GM21423 (cell line): Measurements from ENCODE around the gene TOGARAM2.
"Not testable (repeated sequence)": the region's sequence is repeated elsewhere in the genome, so short reads cannot be mapped to it uniquely, and the experiment has no call there.

ENCODE experiments used
- ATAC-seq: cut with Tn5 transposase; IDR thresholded peaks from one replicate; pipeline ENCODE4 v1.9.1; 2021; ENCODE audit warnings: mild to moderate bottlenecking, moderate library complexity; ENCODE audit not compliant: unreplicated experiment

TOGARAM2 gene

DNA sequence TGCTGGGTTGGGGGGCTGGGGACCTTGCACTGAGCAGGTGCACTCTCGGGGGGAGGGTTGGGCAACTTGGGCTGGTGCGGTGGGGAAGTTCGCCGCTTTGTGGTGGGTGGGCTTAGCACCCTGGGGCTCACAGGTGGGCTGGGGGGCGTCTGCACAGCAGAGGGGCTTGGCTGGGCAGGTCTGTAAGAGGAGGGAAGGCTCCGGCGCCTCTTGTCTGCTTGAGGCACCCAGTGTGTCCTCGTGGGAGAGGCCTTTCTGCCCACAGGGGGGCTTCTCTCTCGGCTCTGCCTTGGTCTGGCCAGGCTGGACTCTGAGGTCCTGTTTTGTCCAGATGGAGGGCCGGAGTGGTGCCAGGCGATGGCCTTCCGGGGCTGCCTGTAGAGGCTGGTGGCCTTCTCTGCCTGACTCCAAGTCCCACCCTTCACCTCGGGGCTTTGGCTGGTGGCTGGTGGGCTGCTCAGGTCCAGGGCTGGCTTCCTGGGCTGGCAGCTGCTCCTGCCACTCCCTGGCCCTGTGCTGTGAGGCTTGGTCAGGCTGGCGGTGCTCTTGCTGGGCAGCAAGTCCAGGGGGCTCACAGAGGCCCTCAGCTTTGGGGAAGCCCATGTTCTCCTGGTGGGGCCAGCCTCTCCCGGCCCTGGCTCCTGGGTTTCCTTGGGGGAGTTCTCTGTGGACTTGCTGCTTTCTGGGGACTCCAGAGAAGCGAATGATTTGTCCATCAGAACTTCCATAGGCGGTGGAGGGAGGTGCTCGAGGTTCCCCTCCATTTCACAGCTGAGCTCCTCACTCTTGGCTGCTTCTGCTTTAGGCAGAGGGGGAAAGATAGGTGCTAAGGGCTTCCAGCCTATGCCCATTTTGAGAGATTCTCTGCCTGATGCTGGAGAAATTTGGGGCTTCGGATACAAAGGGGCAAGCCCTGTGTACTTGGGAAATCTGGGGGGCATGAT, 90.2 kb downstream of the TOGARAM2 start:
- ATAC-seq = no peak

GRCh38 chr2:29072251-29072650, 91.2 kb downstream of the TOGARAM2 start:
- ATAC-seq = no peak

- ATAC-seq = no peak
These were observed 92.0 kb downstream of the TOGARAM2 start for GRCh38 chr2:29072971-29073725.

- ATAC-seq = no peak
These were observed 92.8 kb downstream of the TOGARAM2 start for GRCh38 chr2:29073933-29074332.

DNA sequence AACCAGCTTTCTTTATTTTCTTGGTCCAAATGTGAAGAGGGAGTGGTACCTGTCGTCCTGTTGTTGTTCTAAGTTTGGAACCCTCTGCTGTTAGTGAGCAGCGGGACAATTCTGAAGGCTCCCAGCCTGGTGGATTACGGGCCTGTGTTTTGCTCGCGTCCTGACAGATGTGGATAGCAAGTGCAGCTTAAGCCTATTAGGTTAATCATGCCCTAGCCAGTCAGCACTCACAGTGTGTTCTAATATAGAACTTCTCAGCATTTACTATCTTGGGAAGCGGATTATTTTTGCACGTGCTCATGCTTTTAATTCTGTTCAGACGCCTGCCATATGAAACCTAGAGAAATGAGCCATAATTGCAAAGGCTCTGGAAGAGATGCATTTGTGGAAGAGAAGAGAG, 93.3 kb downstream of the TOGARAM2 start, which contains the start of gene PCARE:
TSS of gene PCARE (minus strand) at position 113 of the 400 bp plus-strand sequence. CDS start 262 bp downstream, outside the sequence.
- no peak for ATAC-seq

DNA sequence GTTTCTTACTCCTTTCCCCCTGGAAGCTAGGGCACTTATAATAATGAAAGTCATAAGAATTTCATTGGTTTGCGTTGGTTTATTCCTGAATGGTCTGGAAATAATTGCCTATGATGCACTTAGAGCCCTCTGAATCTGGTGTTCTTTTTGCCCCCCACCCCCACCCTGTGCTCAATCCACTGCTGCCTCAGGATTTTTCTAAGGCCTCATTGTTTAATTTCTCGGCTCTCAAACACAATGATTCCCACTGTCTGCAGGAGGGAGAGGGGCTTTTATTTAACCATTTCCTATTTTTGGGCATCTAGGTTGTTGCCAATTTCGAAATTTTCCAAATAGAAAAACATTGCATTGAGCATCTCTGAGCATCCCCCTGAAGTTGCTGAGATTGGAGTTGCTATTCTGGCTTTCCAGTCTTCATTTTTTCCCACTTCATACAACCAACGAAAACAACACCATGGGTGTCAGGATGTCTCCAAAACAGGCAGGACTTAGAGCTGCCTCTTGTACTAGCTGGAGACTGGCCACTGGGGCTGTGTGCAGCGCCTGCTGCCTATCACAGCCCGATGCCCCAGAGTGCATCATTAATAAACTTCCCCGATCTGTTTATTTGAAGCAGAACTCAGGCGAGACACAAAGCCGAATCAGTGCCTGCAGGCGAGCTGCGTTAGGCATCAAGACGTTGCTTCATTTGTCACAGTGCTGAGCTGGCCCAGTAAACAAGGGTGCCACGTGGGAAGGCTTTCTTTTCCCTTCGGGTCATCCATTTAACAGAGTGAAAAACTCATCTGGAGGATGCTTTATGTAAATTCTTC, 95.0 kb downstream of the TOGARAM2 start:
- no peak for ATAC-seq

- no peak for ATAC-seq
These were observed 98.8 kb downstream of the TOGARAM2 start for GRCh38 chr2:29079887-29080286.

DNA sequence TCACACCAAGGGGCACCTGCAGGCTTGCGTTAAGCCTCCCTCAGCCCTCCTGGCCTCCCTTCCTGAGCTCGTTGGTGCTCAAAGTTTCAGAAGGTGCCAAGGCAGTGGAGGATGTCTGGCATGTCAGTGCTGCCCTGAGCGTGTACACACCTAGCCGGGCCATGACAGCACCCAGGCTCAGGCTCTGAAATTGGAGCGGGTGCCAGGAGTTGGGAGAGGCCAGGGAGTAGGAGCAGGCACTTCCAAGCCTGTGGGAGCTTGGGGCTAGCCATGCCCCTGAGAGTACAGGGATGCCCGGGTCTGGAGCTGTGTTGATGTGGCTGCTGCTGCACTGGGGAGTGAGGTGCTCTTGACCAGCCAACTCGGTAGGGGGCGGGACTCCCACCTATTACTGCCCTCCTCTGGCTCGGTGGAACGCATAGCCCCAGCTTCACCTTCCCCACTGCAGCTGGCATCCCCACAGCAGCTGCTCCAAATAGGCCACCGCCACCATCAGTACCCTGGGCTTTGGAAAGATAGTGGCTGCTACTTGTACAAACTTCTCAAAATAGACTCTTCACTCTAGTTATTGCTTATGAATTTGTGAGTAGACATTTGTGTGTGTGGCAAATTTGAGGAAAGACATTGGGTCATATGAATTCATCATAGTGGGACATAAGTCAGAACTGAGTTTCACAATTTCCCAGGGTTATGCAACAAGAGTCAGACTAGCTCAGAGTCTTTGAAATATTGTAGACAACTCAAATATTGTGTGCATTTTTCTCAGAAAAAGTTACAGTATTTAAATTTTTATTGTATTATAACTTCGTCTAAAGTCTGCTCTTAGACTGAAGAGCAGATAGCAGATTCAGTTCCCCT, 100.0 kb downstream of the TOGARAM2 start:
- no peak for ATAC-seq

DNA sequence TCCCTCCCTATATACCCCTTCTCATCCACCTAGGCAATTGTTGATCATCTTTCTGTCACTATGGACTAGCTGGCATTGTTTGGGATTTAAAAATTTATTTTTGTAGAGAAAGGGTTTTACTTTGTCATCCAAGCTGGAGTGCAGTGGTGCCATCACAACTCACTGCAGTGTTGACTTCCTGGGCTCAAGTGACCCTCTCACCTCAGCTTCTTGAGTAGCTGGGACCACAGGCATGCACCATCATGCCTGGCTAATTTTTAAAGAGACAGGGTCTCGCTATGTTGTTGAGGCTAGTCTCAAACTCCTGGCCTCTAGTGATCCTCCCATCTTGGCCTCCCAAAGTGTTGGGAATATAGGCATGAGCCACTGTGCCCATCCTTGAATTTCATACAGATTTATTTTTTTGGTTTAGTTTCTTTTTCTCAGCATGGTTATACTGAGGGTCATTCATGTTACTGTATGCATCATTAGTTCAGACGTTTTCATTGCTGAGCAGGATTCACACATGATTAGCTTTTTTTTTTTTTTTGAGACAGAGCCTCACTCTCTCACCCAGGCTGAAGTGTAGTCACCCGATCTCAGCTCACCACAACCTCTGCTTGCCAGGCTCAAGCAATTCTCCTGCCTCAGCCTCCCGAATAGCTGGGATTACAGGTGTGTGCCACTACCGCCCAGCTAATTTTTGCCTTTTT, 101.9 kb downstream of the TOGARAM2 start:
- peak; percentile 81 for ATAC-seq

- ATAC-seq = no peak
These were observed 103.5 kb downstream of the TOGARAM2 start for GRCh38 chr2:29084554-29084953.

GRCh38 chr2:29090311-29090710, 109.2 kb downstream of the TOGARAM2 start:
- not testable (repeated sequence) for ATAC-seq

GRCh38 chr2:29096969-29097368, 115.9 kb downstream of the TOGARAM2 start:
- ATAC-seq = no peak

- ATAC-seq = no peak
These were observed 116.5 kb downstream of the TOGARAM2 start for GRCh38 chr2:29097569-29097968.

DNA sequence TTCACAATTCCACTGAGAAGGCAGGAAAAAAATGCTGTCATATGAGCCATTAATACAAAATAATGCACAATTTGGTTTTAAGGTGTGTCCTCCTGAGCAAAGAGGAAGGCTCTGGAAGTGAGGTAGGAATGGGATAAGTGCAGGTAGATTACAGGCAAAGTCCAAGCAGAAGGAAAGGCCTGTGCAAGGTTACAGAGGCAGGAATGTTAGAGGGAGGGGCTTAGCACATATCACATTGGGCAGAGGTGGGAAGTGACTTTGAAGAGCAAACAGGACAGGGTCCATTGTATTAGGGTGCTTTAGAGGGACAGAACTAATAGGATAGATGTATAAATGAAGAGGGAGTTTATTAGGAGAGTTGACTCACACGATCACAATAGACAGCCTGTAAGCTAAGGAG, 119.5 kb downstream of the TOGARAM2 start:
- no peak for ATAC-seq
